SK-N-SH treated with all-trans-retinoic acid at 6 μM for 48 hours (cell line): ENCODE measurements around the gene C5orf22.

ENCODE experiments used
- ATAC-seq: fragments of 200-7000 bp; cut with Tn5 transposase; 3 replicates; pipeline ENCODE4 v1.9.1; 2020; ENCODE audit warnings: mild to moderate bottlenecking, moderate library complexity
- BACH2 ChIP-seq: fragments of 250-450 bp; sonication (Bioruptor Pico); IDR thresholded peaks from 2 replicates; pipeline ENCODE4 v1.9.0; 2021; ENCODE audit warnings: mild to moderate bottlenecking, borderline replicate concordance
- CSDC2 ChIP-seq: fragments of 250-450 bp; sonication (Bioruptor Pico); IDR thresholded peaks from 2 replicates; pipeline ENCODE4 v1.5.0; 2020; ENCODE audit warnings: mild to moderate bottlenecking, moderate library complexity
- CSRNP3 ChIP-seq: fragments of 250-450 bp; sonication (Bioruptor Pico); IDR thresholded peaks from 2 replicates; pipeline ENCODE4 v1.5.1; 2021; ENCODE audit warnings: mild to moderate bottlenecking, moderate library complexity
- ISL1 ChIP-seq: fragments of 250-450 bp; sonication (Bioruptor Pico); IDR thresholded peaks from 2 replicates; pipeline ENCODE4 v2.1.2; 2022; ENCODE audit warnings: mild to moderate bottlenecking, moderate library complexity
- OSR1 ChIP-seq: fragments of 250-450 bp; sonication (Bioruptor Pico); IDR thresholded peaks from 2 replicates; pipeline ENCODE4 v1.8.0; 2022; ENCODE audit warnings: moderate library complexity, mild to moderate bottlenecking, inconsistent platforms
- PATZ1 ChIP-seq: fragments of 250-450 bp; sonication (Bioruptor Pico); IDR thresholded peaks from 2 replicates; pipeline ENCODE4 v1.8.0; 2020; ENCODE audit warnings: mild to moderate bottlenecking, moderate library complexity, borderline replicate concordance
- POU6F1 ChIP-seq: fragments of 250-450 bp; sonication (Bioruptor Pico); IDR thresholded peaks from 2 replicates; pipeline ENCODE4 v1.8.0; 2021; ENCODE audit warnings: low read depth, mild to moderate bottlenecking, moderate library complexity, borderline replicate concordance
- RARB ChIP-seq: fragments of 250-450 bp; sonication (Bioruptor Pico); IDR thresholded peaks from 2 replicates; pipeline ENCODE4 v1.8.0; 2021; ENCODE audit warnings: mild to moderate bottlenecking, moderate library complexity
- TCF4 ChIP-seq: fragments of 250-450 bp; sonication (Bioruptor Pico); IDR thresholded peaks from 2 replicates; pipeline ENCODE4 v1.8.0; 2021; ENCODE audit warnings: mild to moderate bottlenecking, moderate library complexity, borderline replicate concordance
- TOX ChIP-seq: fragments of 250-450 bp; sonication (Bioruptor Pico); IDR thresholded peaks from 2 replicates; pipeline ENCODE4 v1.8.0; 2021; ENCODE audit warnings: mild to moderate bottlenecking, moderate library complexity, borderline replicate concordance
- TSHZ2 ChIP-seq: fragments of 250-450 bp; sonication (Bioruptor Pico); IDR thresholded peaks from 2 replicates; pipeline ENCODE4 v1.5.0; 2020; ENCODE audit warnings: mild to moderate bottlenecking, moderate library complexity
- ZC3H10 ChIP-seq: fragments of 250-450 bp; sonication (Bioruptor Pico); IDR thresholded peaks from 2 replicates; pipeline ENCODE4 v1.5.1; 2021; ENCODE audit warnings: mild to moderate bottlenecking, moderate library complexity
- ZFP30 ChIP-seq: fragments of 450-650 bp; formaldehyde crosslinking; IDR thresholded peaks from 2 replicates; pipeline ENCODE4 v1.5.0; 2022; ENCODE audit warnings: mild to moderate bottlenecking, moderate library complexity
- ZNF565 ChIP-seq: fragments of 450-650 bp; formaldehyde crosslinking; conservative IDR thresholded peaks from 2 replicates; pipeline ENCODE4 v1.5.0; 2020; ENCODE audit warnings: low read depth, mild to moderate bottlenecking, moderate library complexity
- ZNF70 ChIP-seq: fragments of 450-650 bp; formaldehyde crosslinking; IDR thresholded peaks from 2 replicates; pipeline ENCODE4 v1.5.0; 2020; ENCODE audit warnings: mild to moderate bottlenecking, moderate library complexity

The C5orf22 gene

GRCh38 chr5:31604240-31604639 is 72.1 kb downstream of the C5orf22 start:
- TF ChIP-seq TCF4 (CRISPR knock-in tag) (no peak), ZNF565 (CRISPR knock-in tag) (no peak), ZNF70 (CRISPR knock-in tag) (no peak), RARB (no peak), TSHZ2 (CRISPR knock-in tag) (no peak), ZFP30 (no peak), BACH2 (no peak), OSR1 (CRISPR knock-in tag) (no peak)
- no peak for ATAC-seq

GRCh38 chr5:31604644-31605043 is 72.5 kb downstream of the C5orf22 start:
- no peak for ATAC-seq
- no peak for TF ChIP-seq PATZ1
- TF ChIP-seq ZC3H10 (CRISPR knock-in tag): no peak
- TF ChIP-seq ZNF70 (CRISPR knock-in tag): no peak
- no peak for TF ChIP-seq ZNF565 (CRISPR knock-in tag)
- no peak for TF ChIP-seq RARB
- no peak for TF ChIP-seq CSDC2 (CRISPR knock-in tag)
- no peak for TF ChIP-seq TOX (CRISPR knock-in tag)
- no peak for TF ChIP-seq CSRNP3 (CRISPR knock-in tag)
- TF ChIP-seq ISL1 (CRISPR knock-in tag): no peak
- no peak for TF ChIP-seq POU6F1 (CRISPR knock-in tag)
- TF ChIP-seq TSHZ2 (CRISPR knock-in tag): no peak
